Fibroblast of mammary gland (primary cell): Measurements from ENCODE around the gene PCSK5.

Source experiments
- DNase-seq: peaks from one replicate; pipeline ENCODE4 v3.0.0-alpha.2; 2010; ENCODE audit warnings: low read depth
- H3K4me3 ChIP-seq: 2 replicates; pipeline ENCODE4 v1.5.1; 2011; ENCODE audit warnings: low read depth, mild to moderate bottlenecking, low read length, moderate library complexity; ENCODE audit not compliant: control insufficient read depth
- CTCF ChIP-seq: conservative IDR thresholded peaks from 2 replicates; pipeline ENCODE4 v1.5.1; 2011; ENCODE audit warnings: low read depth, low read length, inconsistent platforms; ENCODE audit not compliant: control insufficient read depth, insufficient read depth

PCSK5 gene

GRCh38 chr9:75927356-75927755 is 36.9 kb downstream of the PCSK5 start:
- DNase-seq = no peak
- no peak for TF ChIP-seq CTCF
- no peak overlapping the region for H3K4me3 ChIP-seq

- TF ChIP-seq CTCF = no peak
- H3K4me3 ChIP-seq = no peak overlapping the region
- no peak for DNase-seq
Measured at GRCh38 chr9:75930190-75930589, 39.7 kb downstream of the PCSK5 start.

GRCh38 chr9:75930730-75931321 is 40.4 kb downstream of the PCSK5 start:
- no peak for TF ChIP-seq CTCF
- H3K4me3 ChIP-seq = no peak overlapping the region
- no peak for DNase-seq

GRCh38 chr9:75933982-75934381 is 43.5 kb downstream of the PCSK5 start:
- no peak for TF ChIP-seq CTCF
- H3K4me3 ChIP-seq = no peak overlapping the region
- no peak for DNase-seq

GRCh38 chr9:75935591-75935990 is 45.1 kb downstream of the PCSK5 start:
- DNase-seq = no peak
- no peak overlapping the region for H3K4me3 ChIP-seq
- no peak for TF ChIP-seq CTCF

GRCh38 chr9:75937521-75938258 is 47.2 kb downstream of the PCSK5 start:
- DNase-seq = no peak
- TF ChIP-seq CTCF = no peak
- no peak overlapping the region for H3K4me3 ChIP-seq

- TF ChIP-seq CTCF = no peak
- DNase-seq = no peak
Measured at GRCh38 chr9:75938946-75939345, 48.5 kb downstream of the PCSK5 start.

More at GRCh38 chr9:75938946-75939345, 48.5 kb downstream of the PCSK5 start:
- H3K4me3 ChIP-seq = no peak overlapping the region
